HG03280 (cell line): ENCODE data around the gene AP2A2.
"Not testable (repeated sequence)": the region's sequence is repeated elsewhere in the genome, so short reads cannot be mapped to it uniquely, and the experiment has no call there.

Source experiments
- ATAC-seq: cut with Tn5 transposase; IDR thresholded peaks from one replicate; pipeline ENCODE4 v1.9.1; 2021; ENCODE audit warnings: mild to moderate bottlenecking, moderate library complexity; ENCODE audit not compliant: unreplicated experiment

Gene AP2A2

GRCh38 chr11:953512-953911, 27.8 kb downstream of the AP2A2 start:
- ATAC-seq = no peak

DNA sequence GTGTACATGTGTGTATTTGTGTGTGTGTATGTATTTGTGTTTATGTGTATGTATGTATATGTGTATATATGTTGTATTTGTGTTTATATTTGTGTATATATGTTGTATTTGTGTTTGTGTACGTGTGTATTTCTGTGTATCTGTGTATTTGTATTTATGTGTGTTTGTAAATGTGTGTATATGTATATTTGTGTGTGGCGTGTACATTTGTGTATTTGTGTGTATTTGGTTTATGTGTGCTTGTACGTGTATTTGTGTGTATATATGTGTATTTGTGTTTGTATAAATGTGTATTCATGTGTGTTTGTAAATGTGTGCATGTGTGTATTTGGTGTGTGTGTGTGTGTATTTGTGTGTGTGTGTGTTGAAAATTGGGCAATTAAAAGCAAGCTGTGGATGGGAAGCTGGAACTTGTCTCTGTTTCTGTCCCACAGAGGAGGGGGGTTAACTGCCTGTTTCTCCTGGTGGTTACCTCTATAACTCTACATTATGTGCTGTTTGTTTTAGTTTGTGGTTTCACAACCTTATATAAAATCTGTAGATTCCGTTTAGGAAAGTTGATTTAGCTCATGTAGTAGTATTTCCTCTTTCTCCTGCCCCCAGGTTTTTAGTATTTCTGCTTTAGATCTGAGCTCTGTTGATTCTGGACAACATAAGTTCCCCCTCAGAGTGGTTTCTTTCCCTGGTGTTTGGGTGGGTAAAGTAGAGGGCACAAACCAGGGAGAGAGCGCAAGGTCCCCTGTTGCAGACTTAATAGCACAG, 28.9 kb downstream of the AP2A2 start:
- no peak for ATAC-seq

DNA sequence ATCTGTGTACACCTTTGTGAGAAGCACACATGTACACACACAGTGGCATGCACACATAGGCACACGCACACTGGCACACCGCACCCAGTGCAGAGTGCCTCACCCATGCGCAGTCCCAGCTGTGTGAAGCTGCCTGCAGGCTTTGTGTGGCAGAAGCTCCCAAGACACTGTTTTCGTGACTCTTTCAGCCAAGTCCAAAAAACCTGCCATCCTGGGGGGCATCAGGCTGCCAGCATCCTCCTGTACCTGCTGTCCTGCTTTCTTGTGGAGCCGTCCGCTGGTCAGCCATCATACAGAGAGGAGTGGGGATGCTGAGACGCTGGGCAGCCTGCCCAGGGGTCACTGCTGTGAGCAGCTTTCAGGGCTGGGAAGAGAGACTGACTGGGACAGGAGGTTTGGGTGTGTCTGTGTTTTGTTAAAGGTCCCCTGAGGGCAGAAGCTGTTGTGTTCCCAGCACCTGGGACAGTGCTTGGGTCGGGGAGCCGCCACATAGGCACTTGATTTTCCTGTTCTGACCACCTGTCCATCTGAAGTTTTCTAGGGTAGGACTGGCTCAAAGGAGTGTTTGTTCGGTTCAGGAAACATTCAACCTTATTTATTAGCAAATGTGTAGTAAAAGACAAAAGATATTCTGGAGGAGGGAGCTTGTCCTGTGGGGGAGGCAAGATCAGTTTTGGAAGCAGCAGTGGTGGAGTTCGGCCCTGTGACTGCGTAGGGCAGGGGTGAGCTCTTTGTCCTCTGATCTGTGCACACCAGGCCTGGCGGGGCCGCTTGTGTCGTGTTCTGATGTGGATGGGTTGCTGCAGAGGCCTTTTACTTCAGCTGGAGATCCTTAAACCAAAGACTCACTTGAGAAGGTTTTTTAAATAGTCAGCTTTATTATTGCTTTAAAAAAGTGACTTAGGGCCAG, 29.7 kb downstream of the AP2A2 start:
- ATAC-seq = no peak

GRCh38 chr11:957212-957920, 31.7 kb downstream of the AP2A2 start:
- ATAC-seq = no peak

GRCh38 chr11:958101-958500, 32.4 kb downstream of the AP2A2 start:
- no peak for ATAC-seq

- no peak for ATAC-seq
Observed at GRCh38 chr11:959027-959426, 33.4 kb downstream of the AP2A2 start.

DNA sequence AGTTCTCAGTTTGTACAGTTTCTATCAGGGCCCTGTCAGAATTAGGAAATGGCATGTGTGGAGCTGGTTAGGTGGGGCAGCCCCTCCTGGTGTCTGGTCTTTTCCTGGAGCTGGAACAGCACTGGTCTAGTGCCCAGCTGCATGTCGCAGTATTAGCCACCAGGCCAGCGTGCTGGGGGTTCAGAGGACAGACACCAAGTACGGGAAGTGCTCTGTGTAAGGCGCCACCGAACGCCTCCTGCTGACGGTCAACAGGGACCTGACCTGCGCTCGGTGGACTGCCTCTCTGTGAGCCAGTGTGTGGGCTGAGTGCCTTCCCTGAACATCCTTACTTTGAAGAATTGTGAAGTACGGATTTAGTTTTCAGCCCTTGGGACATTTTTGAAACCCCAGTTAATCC, 33.9 kb downstream of the AP2A2 start:
- no peak for ATAC-seq

DNA sequence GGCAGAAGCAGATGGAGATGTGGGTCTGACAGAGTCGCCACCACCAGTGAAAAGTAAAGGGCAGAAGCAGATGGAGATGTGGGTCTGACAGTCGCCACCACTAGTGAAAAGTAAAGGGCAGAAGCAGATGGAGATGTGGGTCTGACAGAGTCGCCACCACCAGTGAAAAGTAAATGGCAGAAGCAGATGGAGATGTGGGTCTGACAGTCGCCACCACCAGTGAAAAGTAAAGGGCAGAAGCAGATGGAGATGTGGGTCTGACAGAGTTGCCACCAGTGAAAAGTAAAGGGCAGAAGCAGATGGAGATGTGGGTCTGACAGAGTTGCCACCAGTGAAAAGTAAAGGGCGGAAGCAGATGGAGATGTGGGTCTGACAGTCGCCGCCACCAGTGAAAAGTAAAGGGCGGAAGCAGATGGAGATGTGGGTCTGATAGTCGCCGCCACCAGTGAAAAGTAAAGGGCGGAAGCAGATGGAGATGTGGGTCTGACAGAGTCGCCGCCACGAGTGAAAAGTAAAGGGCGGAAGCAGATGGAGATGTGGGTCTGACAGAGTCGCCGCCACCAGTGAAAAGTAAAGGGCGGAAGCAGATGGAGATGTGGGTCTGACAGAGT, 35.7 kb downstream of the AP2A2 start:
- ATAC-seq = not testable (repeated sequence)

DNA sequence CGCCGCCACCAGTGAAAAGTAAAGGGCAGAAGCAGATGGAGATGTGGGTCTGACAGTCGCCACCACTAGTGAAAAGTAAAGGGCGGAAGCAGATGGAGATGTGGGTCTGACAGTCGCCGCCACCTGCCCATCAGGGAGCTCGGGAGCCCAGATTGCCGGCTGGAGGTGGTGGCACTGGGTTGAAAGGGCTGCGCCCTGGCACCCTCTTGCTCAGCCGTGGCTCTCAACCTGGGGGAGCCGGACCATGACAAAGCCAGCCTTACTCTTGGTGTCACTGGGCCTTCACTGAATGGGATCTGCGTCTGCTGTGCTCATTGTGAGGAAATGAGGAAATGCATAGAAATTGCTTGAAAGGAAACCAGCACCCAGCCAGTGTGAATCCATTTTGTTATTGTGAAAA, 36.3 kb downstream of the AP2A2 start:
- ATAC-seq = no peak

DNA sequence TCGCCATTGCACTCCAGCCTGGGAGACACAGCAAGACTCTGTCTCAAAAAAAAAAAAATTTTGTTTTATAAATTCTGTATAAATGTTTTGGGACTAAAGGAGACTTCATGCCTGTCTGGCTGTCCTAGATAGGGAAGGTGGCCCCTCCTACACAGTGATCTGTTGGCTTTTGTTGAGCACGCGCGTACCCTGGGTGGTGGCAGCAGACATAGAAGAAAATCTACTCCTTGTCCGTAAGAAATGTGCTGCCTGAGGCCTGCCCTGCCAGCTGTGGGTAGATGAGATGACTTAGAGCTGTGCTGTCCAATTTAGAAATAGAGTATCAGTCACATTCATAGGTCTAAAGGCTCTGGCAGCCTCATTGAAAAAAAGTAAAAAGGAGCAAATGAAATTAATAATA, 37.0 kb downstream of the AP2A2 start:
- ATAC-seq = no peak

DNA sequence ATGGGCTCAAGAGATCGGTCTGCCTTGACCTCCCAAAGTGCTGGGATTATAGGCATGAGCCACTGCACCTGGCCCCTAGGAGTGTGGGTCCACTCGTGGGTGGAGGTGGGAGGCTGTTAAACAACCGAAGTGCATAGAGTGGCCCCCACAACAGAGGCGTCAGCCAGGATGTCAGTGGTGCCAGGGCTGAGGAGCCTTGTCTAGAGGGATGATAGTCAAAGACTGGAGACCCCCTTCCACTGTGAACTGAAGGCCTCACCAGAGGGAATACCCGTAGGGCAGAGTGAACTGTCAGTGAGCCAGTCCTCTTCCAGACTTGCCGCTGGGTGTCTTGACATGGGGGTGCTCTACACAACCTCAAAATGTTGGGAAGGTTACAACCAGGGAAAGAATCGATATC, 38.2 kb downstream of the AP2A2 start:
- no peak for ATAC-seq

- no peak for ATAC-seq
Observed at GRCh38 chr11:965206-965775, 39.6 kb downstream of the AP2A2 start.

- no peak for ATAC-seq
Observed at GRCh38 chr11:967995-968751, 42.5 kb downstream of the AP2A2 start.

DNA sequence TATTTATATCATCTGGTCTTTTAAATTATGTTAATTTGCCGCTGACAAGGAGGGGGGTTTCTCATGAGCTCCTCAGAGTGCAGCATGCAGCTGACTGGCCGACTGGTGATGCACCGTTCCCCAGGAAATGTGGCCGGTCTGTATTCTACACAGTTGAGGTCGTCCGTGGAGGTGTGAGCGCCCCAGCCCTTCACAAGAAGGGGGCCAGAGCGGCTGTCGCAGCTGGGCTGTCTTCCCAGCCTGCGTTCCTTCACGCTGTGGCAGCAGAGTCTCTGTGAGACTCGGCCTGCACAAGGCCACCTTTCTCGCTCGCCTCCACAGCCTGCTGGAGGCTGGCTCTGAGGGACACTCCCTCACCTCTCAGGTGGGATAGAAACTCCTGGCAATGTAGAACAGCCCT, 43.2 kb downstream of the AP2A2 start:
- no peak for ATAC-seq

- ATAC-seq = no peak
Observed at GRCh38 chr11:969651-970205, 44.1 kb downstream of the AP2A2 start.

DNA sequence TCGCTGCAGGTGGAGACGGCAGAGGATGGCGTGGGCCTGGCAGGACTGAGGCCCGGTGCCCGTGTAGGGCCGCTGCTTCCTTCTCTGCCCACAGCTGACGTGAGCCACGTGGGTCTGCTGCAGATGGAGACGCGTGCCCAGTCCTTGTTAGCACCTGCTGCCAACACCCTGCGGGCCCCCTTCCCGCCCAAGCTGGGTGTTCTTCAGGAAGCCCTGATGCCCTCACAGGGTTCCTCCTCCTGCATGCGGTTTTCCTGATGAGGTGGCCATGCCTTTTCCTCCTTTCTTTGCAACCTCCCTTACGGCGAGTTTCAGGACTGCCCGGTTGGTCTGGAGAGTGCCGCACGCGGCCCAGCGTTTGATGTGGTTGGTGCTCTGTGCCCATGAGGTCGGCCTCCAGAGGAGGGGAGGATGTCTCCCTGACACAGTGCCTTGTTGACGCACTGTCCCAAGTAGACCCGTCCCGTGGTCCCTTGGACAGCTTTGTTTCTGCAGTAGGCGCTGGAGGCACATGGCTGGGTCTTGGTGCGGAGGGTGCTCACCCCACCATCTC, 44.7 kb downstream of the AP2A2 start:
- ATAC-seq = no peak

- no peak for ATAC-seq
Observed at GRCh38 chr11:971092-971690, 45.5 kb downstream of the AP2A2 start.

DNA sequence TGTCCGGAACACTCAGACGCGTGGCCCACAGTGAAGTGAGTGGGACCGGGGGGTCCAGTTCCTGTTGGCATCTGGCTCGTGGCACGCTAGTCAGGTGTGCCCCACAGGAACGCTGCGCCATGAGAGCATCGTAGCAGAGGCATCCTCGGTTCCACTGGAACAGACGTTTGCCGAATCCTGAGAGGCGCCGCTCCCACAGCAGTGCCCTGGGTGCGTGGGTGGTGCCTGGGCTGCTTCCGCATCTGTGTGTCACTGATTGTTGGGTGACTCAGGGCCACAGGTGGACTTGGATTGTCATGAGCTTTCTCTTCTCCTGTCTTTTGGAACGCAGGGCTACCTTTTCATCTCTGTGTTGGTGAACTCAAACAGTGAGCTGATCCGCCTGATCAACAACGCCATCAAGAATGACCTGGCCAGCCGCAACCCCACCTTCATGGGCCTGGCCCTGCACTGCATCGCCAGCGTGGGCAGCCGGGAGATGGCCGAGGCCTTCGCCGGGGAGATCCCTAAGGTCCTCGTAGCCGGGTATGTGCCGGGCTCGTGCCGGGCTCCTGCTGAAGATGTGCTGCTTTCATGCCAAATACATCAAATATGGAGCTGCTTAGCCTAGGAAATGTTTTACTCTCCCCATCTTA, 46.2 kb downstream of the AP2A2 start:
- no peak for ATAC-seq
